GM12892 (cell line): ENCODE data around the gene PCDHGA6.

Experiments
- DNase-seq: peaks from one replicate; pipeline ENCODE4 v3.0.0; 2011; ENCODE audit not compliant: insufficient read length
- FAIRE-seq: peaks from 2 replicates; lab custom pipeline; 2011; peaks lifted over from hg19 to GRCh38; lab: Jason Lieb, UNC
- POLR2A ChIP-seq: IDR thresholded peaks from 2 replicates; pipeline ENCODE4 v1.6.1; 2011; ENCODE audit warnings: low read depth, low read length, control low read depth
- POLR2AphosphoS5 ChIP-seq: IDR thresholded peaks from 2 replicates; pipeline ENCODE4 v1.6.1; 2011; ENCODE audit warnings: low read depth, low read length, control low read depth
- TAF1 ChIP-seq: IDR thresholded peaks from 2 replicates; pipeline ENCODE4 v1.6.1; 2011; ENCODE audit warnings: low read depth, mild to moderate bottlenecking, control low read depth, low read length, borderline replicate concordance

The PCDHGA6 gene

DNA sequence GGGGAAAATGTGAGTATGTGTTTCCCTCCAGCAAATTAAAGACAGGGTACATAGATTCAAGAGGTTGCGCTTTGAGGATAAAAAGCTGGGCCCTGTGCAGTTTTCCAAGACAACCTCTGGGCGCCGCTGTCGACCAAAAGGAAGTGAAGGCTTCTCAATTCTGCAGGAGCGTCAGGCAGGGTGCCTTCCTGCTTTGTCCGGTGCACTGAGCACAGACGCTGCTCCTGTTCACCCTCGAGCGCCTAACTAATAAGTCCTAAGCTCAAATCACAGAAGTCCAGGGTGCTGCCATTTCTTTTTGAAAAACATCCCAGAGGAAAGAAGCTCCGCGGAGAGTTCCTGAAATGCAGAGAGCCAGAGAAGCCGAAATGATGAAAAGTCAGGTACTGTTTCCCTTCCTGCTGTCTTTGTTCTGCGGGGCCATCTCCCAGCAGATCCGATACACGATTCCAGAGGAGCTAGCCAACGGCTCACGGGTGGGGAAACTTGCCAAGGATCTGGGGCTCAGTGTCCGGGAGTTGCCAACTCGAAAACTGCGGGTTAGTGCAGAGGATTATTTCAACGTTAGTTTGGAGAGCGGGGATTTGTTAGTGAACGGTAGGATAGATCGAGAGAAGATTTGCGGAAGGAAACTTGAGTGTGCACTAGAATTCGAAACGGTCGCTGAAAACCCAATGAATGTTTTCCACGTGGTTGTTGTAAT is 23.6 kb upstream of the PCDHGA6 start, which contains the start of gene PCDHGB1:
TSS of gene PCDHGB1 (plus strand) at position 183 of the 703 bp plus-strand sequence. CDS start at position 345, 162 bp downstream.
- TF ChIP-seq TAF1, result no peak
- TF ChIP-seq POLR2AphosphoS5, result no peak
- no peak for TF ChIP-seq POLR2A
- no peak for DNase-seq
- FAIRE-seq, result no peak

DNA sequence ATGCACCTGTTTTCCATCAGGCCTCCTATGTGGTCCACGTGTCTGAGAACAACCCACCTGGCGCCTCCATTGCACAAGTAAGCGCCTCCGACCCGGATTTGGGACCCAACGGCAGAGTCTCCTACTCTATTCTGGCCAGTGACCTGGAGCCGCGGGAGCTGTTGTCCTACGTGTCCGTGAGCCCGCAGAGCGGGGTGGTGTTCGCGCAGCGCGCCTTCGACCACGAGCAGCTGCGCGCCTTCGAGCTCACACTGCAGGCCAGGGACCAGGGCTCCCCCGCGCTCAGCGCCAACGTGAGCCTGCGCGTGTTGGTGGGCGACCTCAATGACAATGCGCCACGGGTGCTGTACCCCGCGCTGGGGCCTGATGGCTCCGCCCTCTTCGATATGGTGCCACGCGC is 22.1 kb upstream of the PCDHGA6 start:
- TF ChIP-seq POLR2AphosphoS5 (no peak), POLR2A (no peak), TAF1 (no peak)
- FAIRE-seq (no peak), DNase-seq (no peak)

DNA sequence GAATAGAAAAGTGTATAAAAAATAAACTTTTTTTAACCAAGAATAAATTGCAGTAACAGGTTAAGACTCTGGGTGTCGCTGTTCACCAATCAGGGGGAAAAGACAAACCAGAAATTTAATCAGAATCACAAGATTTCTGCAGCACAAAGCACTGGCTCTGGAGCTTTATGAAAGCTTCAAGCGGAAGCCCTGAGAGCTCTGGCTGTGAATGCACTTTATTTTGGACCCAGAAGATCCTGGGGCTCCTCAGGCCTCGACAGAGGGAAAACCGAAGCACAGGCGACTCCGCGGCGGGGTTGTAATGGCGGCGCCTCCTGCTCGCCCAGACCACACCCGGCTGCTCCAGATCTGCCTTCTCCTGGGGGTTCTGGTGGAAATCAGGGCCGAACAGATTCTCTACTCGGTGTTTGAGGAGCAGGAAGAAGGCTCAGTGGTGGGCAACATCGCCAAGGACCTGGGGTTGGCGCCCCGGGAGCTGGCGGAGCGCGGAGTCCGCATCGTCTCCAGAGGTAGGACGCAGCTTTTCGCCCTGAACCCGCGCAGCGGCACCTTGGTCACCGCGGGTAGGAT is 18.7 kb upstream of the PCDHGA6 start, which contains the start of gene PCDHGA4:
TSS of gene PCDHGA4 (plus strand) at position 122 of the 570 bp plus-strand sequence. CDS start at position 209, 87 bp downstream.
- TF ChIP-seq POLR2A (no peak), POLR2AphosphoS5 (no peak), TAF1 (no peak)
- DNase-seq, result no peak
- no peak for FAIRE-seq

DNA sequence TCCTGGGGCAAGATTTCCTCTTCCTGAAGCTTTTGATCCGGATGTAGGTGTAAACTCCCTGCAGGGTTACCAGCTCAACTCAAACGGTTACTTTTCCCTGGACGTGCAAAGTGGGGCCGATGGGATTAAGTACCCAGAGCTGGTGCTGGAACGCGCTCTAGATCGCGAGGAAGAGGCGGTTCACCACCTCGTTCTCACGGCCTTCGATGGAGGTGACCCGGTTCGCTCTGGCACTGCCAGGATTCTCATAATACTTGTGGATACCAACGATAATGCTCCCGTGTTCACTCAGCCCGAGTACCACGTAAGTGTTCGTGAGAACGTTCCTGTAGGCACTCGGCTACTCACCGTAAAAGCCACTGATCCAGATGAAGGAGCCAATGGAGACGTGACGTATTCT is 18.1 kb upstream of the PCDHGA6 start:
- TF ChIP-seq POLR2AphosphoS5 (no peak), POLR2A (no peak), TAF1 (no peak)
- FAIRE-seq (no peak), DNase-seq (no peak)

DNA sequence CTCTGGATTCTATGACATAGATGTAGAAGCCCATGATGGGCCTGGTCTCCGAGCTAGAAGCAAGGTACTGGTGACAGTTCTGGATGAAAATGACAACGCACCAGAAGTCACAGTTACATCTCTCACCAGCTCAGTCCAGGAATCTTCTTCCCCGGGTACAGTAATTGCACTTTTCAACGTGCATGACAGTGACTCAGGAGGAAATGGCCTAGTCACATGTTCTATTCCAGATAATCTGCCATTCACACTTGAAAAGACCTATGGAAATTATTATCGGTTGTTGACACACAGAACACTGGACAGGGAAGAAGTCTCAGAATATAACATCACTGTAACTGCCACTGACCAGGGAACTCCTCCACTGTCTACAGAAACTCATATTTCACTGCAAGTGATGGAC is 17.6 kb upstream of the PCDHGA6 start:
- FAIRE-seq (no peak), DNase-seq (no peak)
- TF ChIP-seq TAF1, result no peak
- TF ChIP-seq POLR2AphosphoS5, result no peak
- no peak for TF ChIP-seq POLR2A

DNA sequence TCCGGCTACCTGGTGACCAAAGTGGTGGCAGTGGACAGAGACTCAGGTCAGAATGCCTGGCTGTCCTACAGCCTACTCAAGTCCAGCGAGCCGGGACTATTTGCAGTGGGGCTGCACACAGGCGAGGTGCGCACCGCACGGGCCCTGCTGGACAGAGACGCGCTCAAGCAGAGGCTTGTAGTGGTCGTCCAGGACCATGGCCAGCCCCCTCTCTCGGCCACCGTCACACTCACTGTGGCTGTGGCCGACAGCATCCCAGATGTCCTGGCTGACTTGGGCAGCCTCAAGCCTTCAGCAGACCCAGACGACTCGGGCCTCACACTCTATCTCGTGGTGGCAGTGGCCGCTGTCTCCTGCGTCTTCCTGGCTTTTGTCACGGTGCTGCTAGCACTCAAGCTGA is 16.7 kb upstream of the PCDHGA6 start:
- DNase-seq (no peak), FAIRE-seq (no peak)
- TF ChIP-seq POLR2AphosphoS5, result no peak
- TF ChIP-seq POLR2A, result no peak
- no peak for TF ChIP-seq TAF1

DNA sequence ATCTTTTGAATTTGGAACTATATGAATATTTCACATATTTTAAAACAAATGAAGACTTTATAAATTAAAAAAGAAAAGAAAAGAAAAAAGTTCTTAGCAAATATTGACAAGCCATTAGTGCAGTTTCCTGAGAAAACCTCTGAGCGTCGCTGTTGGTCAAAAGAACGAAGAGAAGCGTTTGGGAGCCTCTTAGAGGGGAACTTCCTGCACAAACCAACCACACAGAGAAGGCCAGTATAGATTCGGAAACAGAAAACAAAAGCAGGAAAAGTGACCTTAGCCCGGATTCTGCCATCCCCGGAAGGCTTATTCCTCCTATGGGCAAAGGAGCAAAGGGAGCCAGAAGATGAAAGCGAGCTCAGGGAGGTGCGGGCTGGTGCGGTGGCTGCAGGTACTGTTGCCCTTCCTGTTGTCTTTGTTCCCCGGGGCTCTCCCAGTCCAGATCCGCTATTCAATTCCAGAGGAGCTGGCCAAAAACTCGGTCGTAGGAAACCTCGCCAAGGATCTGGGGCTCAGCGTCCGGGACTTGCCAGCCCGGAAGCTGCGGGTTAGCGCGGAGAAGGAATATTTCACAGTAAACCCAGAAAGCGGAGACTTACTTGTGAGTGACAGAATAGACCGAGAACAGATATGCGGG is 13.8 kb upstream of the PCDHGA6 start, which contains the start of gene PCDHGB2:
TSS of gene PCDHGB2 (plus strand) at position 205 of the 637 bp plus-strand sequence. CDS start at position 347, 142 bp downstream.
- no peak for DNase-seq
- no peak for FAIRE-seq
- no peak for TF ChIP-seq POLR2AphosphoS5
- no peak for TF ChIP-seq POLR2A
- TF ChIP-seq TAF1, result no peak

DNA sequence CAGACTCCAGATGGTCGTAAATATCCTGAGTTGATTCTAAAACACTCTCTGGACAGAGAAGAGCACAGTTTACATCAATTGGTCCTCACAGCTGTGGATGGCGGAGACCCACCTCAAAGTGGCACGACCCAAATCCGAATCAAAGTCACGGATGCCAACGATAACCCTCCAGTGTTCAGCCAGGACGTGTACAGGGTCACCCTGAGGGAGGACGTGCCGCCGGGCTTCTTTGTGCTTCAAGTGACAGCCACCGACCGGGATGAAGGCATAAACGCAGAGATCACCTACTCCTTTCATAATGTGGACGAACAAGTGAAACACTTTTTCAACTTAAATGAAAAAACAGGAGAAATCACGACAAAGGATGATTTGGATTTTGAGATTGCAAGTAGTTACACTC is 13.0 kb upstream of the PCDHGA6 start:
- no peak for FAIRE-seq
- DNase-seq, result no peak
- TF ChIP-seq POLR2AphosphoS5 (no peak), TAF1 (no peak), POLR2A (no peak)

DNA sequence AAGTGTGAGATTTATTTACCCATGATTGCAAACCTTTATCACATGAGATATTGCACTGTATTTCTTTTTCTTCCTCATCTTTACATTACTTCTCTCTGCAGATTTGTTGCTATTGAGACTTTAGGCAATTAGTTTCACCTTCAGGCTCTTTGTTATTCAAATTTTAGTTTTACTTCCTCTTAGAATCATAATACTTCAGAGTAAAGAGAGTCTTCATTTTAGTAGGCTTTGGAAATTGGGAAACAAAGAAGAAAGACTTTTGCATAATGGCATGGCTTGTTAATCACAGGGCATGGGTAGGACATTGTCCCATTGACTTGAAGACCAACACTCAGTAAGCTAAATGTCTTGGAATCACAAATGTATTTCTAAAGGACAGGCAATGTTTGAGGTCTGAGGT is 11.0 kb upstream of the PCDHGA6 start:
- no peak for FAIRE-seq
- DNase-seq, result no peak
- TF ChIP-seq POLR2A (no peak), TAF1 (no peak), POLR2AphosphoS5 (no peak)

DNA sequence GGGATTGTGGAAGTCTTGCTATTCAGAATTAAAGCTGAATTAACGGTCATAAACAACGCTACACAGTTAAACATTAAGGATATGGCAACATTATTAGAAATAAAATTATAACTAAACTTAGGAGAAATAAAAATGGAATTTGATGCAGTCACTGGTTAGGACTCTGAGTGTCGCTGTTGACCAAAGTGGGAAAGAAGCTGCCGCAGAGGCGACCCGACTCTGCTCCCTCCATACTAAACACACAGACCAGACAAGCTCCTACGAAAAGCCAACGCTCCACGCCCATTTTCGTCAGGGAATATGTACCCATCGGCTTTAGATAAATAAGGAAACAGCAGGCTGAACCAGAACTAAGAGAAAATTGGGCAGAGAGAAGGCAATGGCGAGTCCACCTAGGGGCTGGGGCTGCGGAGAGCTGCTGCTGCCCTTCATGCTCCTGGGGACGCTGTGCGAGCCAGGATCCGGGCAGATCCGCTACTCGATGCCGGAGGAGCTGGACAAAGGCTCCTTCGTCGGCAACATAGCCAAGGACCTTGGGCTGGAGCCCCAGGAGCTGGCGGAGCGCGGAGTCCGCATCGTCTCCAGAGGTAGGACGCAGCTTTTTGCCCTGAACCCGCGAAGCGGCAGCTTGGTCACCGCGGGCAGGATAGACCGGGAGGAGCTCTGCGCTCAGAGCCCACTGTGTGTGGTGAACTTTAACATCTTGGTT is 9.6 kb upstream of the PCDHGA6 start, which contains the start of gene PCDHGA5:
TSS of gene PCDHGA5 (plus strand) at position 211 of the 709 bp plus-strand sequence. CDS start at position 380, 169 bp downstream.
- FAIRE-seq, result no peak
- no peak for DNase-seq
- TF ChIP-seq TAF1, result no peak
- TF ChIP-seq POLR2A, result no peak
- TF ChIP-seq POLR2AphosphoS5, result no peak
